H1 (cell line): ENCODE measurements around the gene BPIFB2. TPM values are rescaled to one million over a fixed set of nuclear protein-coding genes. Genes with fewer than 3 reads are reported as not detected.

Experiments used
- BACH1 ChIP-seq: IDR thresholded peaks from 2 replicates; pipeline ENCODE4 v1.6.1; 2012; ENCODE audit warnings: low read length, improper control_type of control experiment
- CHD7 ChIP-seq: fragments of 300-600 bp; sonication (generic); IDR thresholded peaks from 2 replicates; pipeline ENCODE4 v1.7.1; 2012; ENCODE audit warnings: low read length, moderate library complexity, mild to moderate bottlenecking, inconsistent platforms; ENCODE audit not compliant: insufficient replicate concordance
- EP300 ChIP-seq, 2 experiments: IDR thresholded peaks; 1 replicate in 1 of 2; 2 replicates in 1 of 2; pipeline ENCODE4 v1.6.1; 2011 to 2012; ENCODE audit warnings: low read depth in 2 of 2, low read length in 2 of 2, mild to moderate bottlenecking in 2 of 2, borderline replicate concordance in 1 of 2, inconsistent platforms in 1 of 2, moderate library complexity in 1 of 2
- GTF2F1 ChIP-seq: IDR thresholded peaks from 2 replicates; pipeline ENCODE4 v1.6.1; 2012; ENCODE audit warnings: low read depth, low read length, improper control_type of control experiment, borderline replicate concordance
- KDM1A ChIP-seq: fragments of 200-600, 300-600 bp; sonication (generic); IDR thresholded peaks from 2 replicates; pipeline ENCODE4 v1.7.1; 2016; ENCODE audit warnings: mild to moderate bottlenecking, low read length, borderline replicate concordance
- SIN3A ChIP-seq, 2 experiments: IDR thresholded peaks in 1 of 2; conservative IDR thresholded peaks in 1 of 2; 2 replicates each; pipeline ENCODE4 v1.6.1; 2011 to 2012; ENCODE audit warnings: low read length in 2 of 2, improper control_type of control experiment in 1 of 2, low read depth in 1 of 2, mild to moderate bottlenecking in 1 of 2
- SP2 ChIP-seq: IDR thresholded peaks from 2 replicates; pipeline ENCODE4 v1.6.1; 2012; ENCODE audit warnings: mild to moderate bottlenecking, low read length, inconsistent platforms
- TAF7 ChIP-seq: optimal IDR thresholded peaks from 2 replicates; pipeline ENCODE3; 2011; ENCODE audit warnings: low read depth, mild to moderate bottlenecking, inconsistent platforms, low read length, moderate library complexity, borderline replicate concordance
- polyA plus RNA-seq, 7 experiments: library from polyadenylated mRNA; depleted of rRNA in 3 of 7; stranded (reverse) in 5 of 7; unstranded in 2 of 7; fragments of >200 nt in 5 of 7; fragments of 200-250 nt in 2 of 7; gene quantifications; 1 replicate in 5 of 7; 2 replicates in 1 of 7; 4 replicates in 1 of 7; pipeline versions ENCODE4 v1.2.1 to v1.2.3, GENCODE V29; 2011 to 2013; ENCODE audit warnings: missing spikeins in 2 of 7, mixed read lengths in 2 of 7
- total RNA-seq: library from RNA; stranded (reverse); fragmentation: NEBNext Ultra II Directional; extraction: Animal tissue kit (Norgen Biotek cat#: 25700); gene quantifications from 2 replicates; pipeline ENCODE4 v1.2.1, GENCODE V29; 2021
- TF ChIP-seq, protein P1 (sequence below), 3 experiments: IDR thresholded peaks; 1 replicate in 2 of 3; 2 replicates in 1 of 3; pipeline versions ENCODE4 v1.5.1 to v1.6.1; 2011; ENCODE audit warnings: low read length in 3 of 3, mild to moderate bottlenecking in 3 of 3, inconsistent platforms in 2 of 3, low read depth in 1 of 3, moderate library complexity in 1 of 3; ENCODE audit not compliant: insufficient read depth in 1 of 3; ENCODE audit errors: control extremely low read depth in 1 of 3

Gene BPIFB2
- total and polyA plus RNA-seq, 2 of the 8 experiments (the other 6 are each of a cell fraction or from before 2014, with no cell fraction given), result not detected

DNA sequence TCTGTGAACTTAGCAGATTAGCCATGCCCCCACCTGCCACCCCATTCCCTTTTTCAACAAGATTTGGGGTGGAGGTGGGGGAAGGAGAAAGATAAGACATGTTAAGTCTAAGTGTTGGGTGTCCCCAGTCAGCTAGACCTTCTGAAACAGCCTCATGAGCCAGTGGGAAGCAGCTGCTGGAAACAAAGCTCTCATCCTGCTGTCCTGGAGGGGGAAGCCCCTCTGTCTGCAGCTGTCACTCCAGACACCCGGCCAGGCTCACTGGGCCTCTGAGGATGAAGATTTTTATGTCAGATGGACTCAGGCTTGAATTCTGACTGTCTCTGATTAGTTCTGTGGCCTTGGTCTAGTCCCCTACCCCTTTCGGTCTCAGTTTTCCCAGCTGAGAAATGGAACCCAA lies 47.3 kb downstream of the BPIFB2 start (continued):
- TF ChIP-seq CHD7, result no peak
- TF ChIP-seq GTF2F1, result no peak
- no peak for TF ChIP-seq EP300 (IDR thresholded peaks at IDR 0.05; ENCODE audit: borderline replicate concordance in 1 of 2, low read depth in 2 of 2, low read length in 2 of 2)
- TF ChIP-seq, protein P1, sequence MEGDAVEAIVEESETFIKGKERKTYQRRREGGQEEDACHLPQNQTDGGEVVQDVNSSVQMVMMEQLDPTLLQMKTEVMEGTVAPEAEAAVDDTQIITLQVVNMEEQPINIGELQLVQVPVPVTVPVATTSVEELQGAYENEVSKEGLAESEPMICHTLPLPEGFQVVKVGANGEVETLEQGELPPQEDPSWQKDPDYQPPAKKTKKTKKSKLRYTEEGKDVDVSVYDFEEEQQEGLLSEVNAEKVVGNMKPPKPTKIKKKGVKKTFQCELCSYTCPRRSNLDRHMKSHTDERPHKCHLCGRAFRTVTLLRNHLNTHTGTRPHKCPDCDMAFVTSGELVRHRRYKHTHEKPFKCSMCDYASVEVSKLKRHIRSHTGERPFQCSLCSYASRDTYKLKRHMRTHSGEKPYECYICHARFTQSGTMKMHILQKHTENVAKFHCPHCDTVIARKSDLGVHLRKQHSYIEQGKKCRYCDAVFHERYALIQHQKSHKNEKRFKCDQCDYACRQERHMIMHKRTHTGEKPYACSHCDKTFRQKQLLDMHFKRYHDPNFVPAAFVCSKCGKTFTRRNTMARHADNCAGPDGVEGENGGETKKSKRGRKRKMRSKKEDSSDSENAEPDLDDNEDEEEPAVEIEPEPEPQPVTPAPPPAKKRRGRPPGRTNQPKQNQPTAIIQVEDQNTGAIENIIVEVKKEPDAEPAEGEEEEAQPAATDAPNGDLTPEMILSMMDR (IDR thresholded peaks at IDR 0.05; ENCODE audit: control extremely low read depth in 1 of 3, insufficient read depth in 1 of 3, low read depth in 1 of 3, low read length in 3 of 3), result no peak
- TF ChIP-seq SIN3A (conservative IDR thresholded peaks at IDR 0.05 in 1 of 2, IDR thresholded peaks at IDR 0.05 in 1 of 2; ENCODE audit: low read depth in 1 of 2, low read length in 2 of 2), result no peak
- TF ChIP-seq KDM1A, result no peak
- no peak for TF ChIP-seq SP2
- no peak for TF ChIP-seq TAF7
- no peak for TF ChIP-seq BACH1
